SK-N-SH treated with all-trans-retinoic acid at 6 μM for 48 hours (cell line): ENCODE data around the gene CFAP20DC.

Experiments
- ATAC-seq: fragments of 200-7000 bp; cut with Tn5 transposase; 3 replicates; pipeline ENCODE4 v1.9.1; 2020; ENCODE audit warnings: mild to moderate bottlenecking, moderate library complexity
- ARNTL ChIP-seq: fragments of 450-650 bp; formaldehyde crosslinking; IDR thresholded peaks from 2 replicates; pipeline ENCODE4 v1.5.0; 2020; ENCODE audit warnings: low read depth, mild to moderate bottlenecking, moderate library complexity, borderline replicate concordance
- BACH2 ChIP-seq: fragments of 250-450 bp; sonication (Bioruptor Pico); IDR thresholded peaks from 2 replicates; pipeline ENCODE4 v1.9.0; 2021; ENCODE audit warnings: mild to moderate bottlenecking, borderline replicate concordance
- CSDC2 ChIP-seq: fragments of 250-450 bp; sonication (Bioruptor Pico); IDR thresholded peaks from 2 replicates; pipeline ENCODE4 v1.5.0; 2020; ENCODE audit warnings: mild to moderate bottlenecking, moderate library complexity
- ESRRG ChIP-seq: fragments of 250-450 bp; sonication (Bioruptor Pico); IDR thresholded peaks from 2 replicates; pipeline ENCODE4 v1.6.1; 2021; ENCODE audit warnings: mild to moderate bottlenecking
- GLIS3 ChIP-seq: fragments of 250-450 bp; sonication (Bioruptor Pico); IDR thresholded peaks from 2 replicates; pipeline ENCODE4 v1.5.0; 2020; ENCODE audit warnings: mild to moderate bottlenecking, moderate library complexity
- ISL1 ChIP-seq: fragments of 250-450 bp; sonication (Bioruptor Pico); IDR thresholded peaks from 2 replicates; pipeline ENCODE4 v2.1.2; 2022; ENCODE audit warnings: mild to moderate bottlenecking, moderate library complexity
- OSR1 ChIP-seq: fragments of 250-450 bp; sonication (Bioruptor Pico); IDR thresholded peaks from 2 replicates; pipeline ENCODE4 v1.8.0; 2022; ENCODE audit warnings: moderate library complexity, mild to moderate bottlenecking, inconsistent platforms
- PPARA ChIP-seq: fragments of 250-450 bp; sonication (Bioruptor Pico); IDR thresholded peaks from 2 replicates; pipeline ENCODE4 v1.5.0; 2020; ENCODE audit warnings: mild to moderate bottlenecking, borderline replicate concordance
- SNAI2 ChIP-seq: fragments of 250-450 bp; sonication (Bioruptor Pico); IDR thresholded peaks from 2 replicates; pipeline ENCODE4 v1.5.0; 2020; ENCODE audit warnings: mild to moderate bottlenecking, moderate library complexity
- TCF4 ChIP-seq: fragments of 250-450 bp; sonication (Bioruptor Pico); IDR thresholded peaks from 2 replicates; pipeline ENCODE4 v1.8.0; 2021; ENCODE audit warnings: mild to moderate bottlenecking, moderate library complexity, borderline replicate concordance
- ZFP3 ChIP-seq: fragments of 250-450 bp; sonication (Bioruptor Pico); IDR thresholded peaks from 2 replicates; pipeline ENCODE4 v1.5.0; 2020; ENCODE audit warnings: mild to moderate bottlenecking, moderate library complexity
- ZNF565 ChIP-seq: fragments of 450-650 bp; formaldehyde crosslinking; conservative IDR thresholded peaks from 2 replicates; pipeline ENCODE4 v1.5.0; 2020; ENCODE audit warnings: low read depth, mild to moderate bottlenecking, moderate library complexity
- ZNF70 ChIP-seq: fragments of 450-650 bp; formaldehyde crosslinking; IDR thresholded peaks from 2 replicates; pipeline ENCODE4 v1.5.0; 2020; ENCODE audit warnings: mild to moderate bottlenecking, moderate library complexity
- ZNF8 ChIP-seq: fragments of 450-650 bp; formaldehyde crosslinking; IDR thresholded peaks from 2 replicates; pipeline ENCODE4 v1.5.0; 2020; ENCODE audit warnings: mild to moderate bottlenecking, moderate library complexity
- TF ChIP-seq, protein P1 (sequence below): fragments of 250-450 bp; sonication (Bioruptor Pico); IDR thresholded peaks from 2 replicates; pipeline ENCODE4 v1.8.0; 2021; ENCODE audit warnings: low read depth, mild to moderate bottlenecking, moderate library complexity, borderline replicate concordance
- TF ChIP-seq, protein P2 (sequence below): fragments of 250-450 bp; sonication (Bioruptor Pico); IDR thresholded peaks from 2 replicates; pipeline ENCODE4 v1.5.0; 2020; ENCODE audit warnings: mild to moderate bottlenecking, moderate library complexity
- TF ChIP-seq, protein P3 (sequence below): fragments of 250-450 bp; sonication (Bioruptor Pico); IDR thresholded peaks from 2 replicates; pipeline ENCODE4 v1.5.1; 2020; ENCODE audit warnings: low read depth, mild to moderate bottlenecking, moderate library complexity
- TF ChIP-seq, protein P4 (sequence below): fragments of 250-450 bp; sonication (Bioruptor Pico); IDR thresholded peaks from 2 replicates; pipeline ENCODE4 v1.8.0; 2020; ENCODE audit warnings: mild to moderate bottlenecking, moderate library complexity, borderline replicate concordance
- TF ChIP-seq, protein P5 (sequence below): fragments of 250-450 bp; sonication (Bioruptor Pico); IDR thresholded peaks from 2 replicates; pipeline ENCODE4 v1.5.1; 2021; ENCODE audit warnings: mild to moderate bottlenecking, moderate library complexity

CFAP20DC gene

DNA sequence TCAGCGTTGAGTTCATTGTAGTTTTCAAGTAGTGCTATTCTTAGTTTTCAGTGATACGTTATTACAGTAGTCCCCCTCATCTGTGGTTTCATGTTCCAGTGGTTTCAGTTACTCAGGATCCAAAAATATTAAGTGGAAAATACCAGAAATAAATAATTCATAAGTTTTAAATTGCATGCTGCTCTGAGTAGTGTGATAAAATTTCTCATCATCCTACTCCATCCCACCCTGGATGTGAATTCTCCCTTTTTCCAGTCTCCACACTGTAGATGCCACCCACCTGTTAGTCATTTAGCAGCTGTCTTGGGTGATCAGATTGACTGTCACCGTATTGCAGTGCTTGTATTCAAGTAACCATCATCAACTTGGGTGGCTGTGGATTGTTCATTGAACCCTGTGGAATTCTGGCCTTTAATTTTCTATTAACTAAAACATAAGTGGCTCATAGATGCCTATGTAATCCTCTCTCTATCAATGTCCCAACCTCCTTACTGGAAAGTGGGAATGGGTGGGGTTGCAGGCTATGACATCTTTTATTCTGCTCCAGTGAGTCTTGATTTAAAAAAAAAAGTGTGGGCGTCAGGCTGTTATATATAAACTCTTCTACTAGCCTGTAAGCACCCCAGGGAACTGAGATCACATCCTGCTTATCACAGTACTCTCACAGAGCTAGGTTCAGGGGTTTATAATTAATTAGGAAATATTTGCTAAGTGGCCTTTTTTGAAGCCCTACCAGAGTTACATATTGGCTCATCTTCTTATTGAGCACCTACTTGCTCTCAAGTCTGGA, 97.5 kb downstream of the CFAP20DC start:
- TF ChIP-seq, protein P1, sequence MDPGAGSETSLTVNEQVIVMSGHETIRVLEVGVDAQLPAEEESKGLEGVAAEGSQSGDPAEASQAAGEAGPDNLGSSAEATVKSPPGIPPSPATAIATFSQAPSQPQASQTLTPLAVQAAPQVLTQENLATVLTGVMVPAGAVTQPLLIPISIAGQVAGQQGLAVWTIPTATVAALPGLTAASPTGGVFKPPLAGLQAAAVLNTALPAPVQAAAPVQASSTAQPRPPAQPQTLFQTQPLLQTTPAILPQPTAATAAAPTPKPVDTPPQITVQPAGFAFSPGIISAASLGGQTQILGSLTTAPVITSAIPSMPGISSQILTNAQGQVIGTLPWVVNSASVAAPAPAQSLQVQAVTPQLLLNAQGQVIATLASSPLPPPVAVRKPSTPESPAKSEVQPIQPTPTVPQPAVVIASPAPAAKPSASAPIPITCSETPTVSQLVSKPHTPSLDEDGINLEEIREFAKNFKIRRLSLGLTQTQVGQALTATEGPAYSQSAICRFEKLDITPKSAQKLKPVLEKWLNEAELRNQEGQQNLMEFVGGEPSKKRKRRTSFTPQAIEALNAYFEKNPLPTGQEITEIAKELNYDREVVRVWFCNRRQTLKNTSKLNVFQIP = no peak
- no peak for TF ChIP-seq ZNF70 (CRISPR knock-in tag)
- TF ChIP-seq CSDC2 = no peak
- TF ChIP-seq, protein P2, sequence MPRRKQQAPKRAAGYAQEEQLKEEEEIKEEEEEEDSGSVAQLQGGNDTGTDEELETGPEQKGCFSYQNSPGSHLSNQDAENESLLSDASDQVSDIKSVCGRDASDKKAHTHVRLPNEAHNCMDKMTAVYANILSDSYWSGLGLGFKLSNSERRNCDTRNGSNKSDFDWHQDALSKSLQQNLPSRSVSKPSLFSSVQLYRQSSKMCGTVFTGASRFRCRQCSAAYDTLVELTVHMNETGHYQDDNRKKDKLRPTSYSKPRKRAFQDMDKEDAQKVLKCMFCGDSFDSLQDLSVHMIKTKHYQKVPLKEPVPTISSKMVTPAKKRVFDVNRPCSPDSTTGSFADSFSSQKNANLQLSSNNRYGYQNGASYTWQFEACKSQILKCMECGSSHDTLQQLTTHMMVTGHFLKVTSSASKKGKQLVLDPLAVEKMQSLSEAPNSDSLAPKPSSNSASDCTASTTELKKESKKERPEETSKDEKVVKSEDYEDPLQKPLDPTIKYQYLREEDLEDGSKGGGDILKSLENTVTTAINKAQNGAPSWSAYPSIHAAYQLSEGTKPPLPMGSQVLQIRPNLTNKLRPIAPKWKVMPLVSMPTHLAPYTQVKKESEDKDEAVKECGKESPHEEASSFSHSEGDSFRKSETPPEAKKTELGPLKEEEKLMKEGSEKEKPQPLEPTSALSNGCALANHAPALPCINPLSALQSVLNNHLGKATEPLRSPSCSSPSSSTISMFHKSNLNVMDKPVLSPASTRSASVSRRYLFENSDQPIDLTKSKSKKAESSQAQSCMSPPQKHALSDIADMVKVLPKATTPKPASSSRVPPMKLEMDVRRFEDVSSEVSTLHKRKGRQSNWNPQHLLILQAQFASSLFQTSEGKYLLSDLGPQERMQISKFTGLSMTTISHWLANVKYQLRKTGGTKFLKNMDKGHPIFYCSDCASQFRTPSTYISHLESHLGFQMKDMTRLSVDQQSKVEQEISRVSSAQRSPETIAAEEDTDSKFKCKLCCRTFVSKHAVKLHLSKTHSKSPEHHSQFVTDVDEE = no peak
- TF ChIP-seq ARNTL (CRISPR knock-in tag) = no peak
- TF ChIP-seq, protein P3, sequence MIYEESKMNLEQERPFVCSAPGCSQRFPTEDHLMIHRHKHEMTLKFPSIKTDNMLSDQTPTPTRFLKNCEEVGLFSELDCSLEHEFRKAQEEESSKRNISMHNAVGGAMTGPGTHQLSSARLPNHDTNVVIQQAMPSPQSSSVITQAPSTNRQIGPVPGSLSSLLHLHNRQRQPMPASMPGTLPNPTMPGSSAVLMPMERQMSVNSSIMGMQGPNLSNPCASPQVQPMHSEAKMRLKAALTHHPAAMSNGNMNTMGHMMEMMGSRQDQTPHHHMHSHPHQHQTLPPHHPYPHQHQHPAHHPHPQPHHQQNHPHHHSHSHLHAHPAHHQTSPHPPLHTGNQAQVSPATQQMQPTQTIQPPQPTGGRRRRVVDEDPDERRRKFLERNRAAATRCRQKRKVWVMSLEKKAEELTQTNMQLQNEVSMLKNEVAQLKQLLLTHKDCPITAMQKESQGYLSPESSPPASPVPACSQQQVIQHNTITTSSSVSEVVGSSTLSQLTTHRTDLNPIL (CRISPR knock-in tag) = no peak
- TF ChIP-seq BACH2 (CRISPR knock-in tag) = no peak
- TF ChIP-seq, protein P4, sequence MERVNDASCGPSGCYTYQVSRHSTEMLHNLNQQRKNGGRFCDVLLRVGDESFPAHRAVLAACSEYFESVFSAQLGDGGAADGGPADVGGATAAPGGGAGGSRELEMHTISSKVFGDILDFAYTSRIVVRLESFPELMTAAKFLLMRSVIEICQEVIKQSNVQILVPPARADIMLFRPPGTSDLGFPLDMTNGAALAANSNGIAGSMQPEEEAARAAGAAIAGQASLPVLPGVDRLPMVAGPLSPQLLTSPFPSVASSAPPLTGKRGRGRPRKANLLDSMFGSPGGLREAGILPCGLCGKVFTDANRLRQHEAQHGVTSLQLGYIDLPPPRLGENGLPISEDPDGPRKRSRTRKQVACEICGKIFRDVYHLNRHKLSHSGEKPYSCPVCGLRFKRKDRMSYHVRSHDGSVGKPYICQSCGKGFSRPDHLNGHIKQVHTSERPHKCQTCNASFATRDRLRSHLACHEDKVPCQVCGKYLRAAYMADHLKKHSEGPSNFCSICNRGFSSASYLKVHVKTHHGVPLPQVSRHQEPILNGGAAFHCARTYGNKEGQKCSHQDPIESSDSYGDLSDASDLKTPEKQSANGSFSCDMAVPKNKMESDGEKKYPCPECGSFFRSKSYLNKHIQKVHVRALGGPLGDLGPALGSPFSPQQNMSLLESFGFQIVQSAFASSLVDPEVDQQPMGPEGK (CRISPR knock-in tag) = no peak
- no peak for TF ChIP-seq ZNF8
- no peak for TF ChIP-seq SNAI2 (CRISPR knock-in tag)
- no peak for ATAC-seq

DNA sequence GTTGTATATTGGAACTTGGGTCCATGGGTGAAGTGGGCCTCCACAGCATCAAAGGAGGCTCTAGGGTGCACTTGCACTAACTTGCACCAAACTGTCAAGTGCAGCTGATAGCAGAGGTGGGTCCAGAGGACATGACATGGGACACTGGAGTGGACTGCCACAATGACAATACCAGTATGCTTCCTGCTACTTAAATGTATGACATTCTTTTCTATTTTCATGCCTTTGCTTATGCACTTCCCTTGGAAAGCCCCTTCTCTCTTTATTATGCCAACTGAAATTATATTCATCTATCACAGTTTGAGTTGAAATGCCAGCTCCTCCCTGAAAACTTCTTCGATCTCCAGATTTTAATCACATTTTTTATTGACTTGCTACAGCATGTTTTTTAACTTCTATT, 101.8 kb downstream of the CFAP20DC start:
- ATAC-seq = no peak
- TF ChIP-seq OSR1 (CRISPR knock-in tag) = no peak
- TF ChIP-seq PPARA (CRISPR knock-in tag) = no peak
- no peak for TF ChIP-seq GLIS3 (CRISPR knock-in tag)
- TF ChIP-seq ISL1 = no peak
- TF ChIP-seq ZNF565 = no peak
- no peak for TF ChIP-seq SNAI2 (CRISPR knock-in tag)
- TF ChIP-seq, protein P5, sequence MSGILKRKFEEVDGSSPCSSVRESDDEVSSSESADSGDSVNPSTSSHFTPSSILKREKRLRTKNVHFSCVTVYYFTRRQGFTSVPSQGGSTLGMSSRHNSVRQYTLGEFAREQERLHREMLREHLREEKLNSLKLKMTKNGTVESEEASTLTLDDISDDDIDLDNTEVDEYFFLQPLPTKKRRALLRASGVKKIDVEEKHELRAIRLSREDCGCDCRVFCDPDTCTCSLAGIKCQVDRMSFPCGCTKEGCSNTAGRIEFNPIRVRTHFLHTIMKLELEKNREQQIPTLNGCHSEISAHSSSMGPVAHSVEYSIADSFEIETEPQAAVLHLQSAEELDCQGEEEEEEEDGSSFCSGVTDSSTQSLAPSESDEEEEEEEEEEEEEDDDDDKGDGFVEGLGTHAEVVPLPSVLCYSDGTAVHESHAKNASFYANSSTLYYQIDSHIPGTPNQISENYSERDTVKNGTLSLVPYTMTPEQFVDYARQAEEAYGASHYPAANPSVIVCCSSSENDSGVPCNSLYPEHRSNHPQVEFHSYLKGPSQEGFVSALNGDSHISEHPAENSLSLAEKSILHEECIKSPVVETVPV (CRISPR knock-in tag) = no peak
- no peak for TF ChIP-seq ARNTL (CRISPR knock-in tag)
- TF ChIP-seq ESRRG (CRISPR knock-in tag) = no peak
- TF ChIP-seq, protein P1 = no peak
- TF ChIP-seq TCF4 (CRISPR knock-in tag) = no peak
- no peak for TF ChIP-seq ZFP3 (CRISPR knock-in tag)
- TF ChIP-seq ZNF8 = no peak
- TF ChIP-seq, protein P4 (CRISPR knock-in tag) = no peak
- no peak for TF ChIP-seq CSDC2
